HepG2 (cell line): ENCODE data around the gene EPS8L1. TPM values are rescaled to one million over a fixed set of nuclear protein-coding genes. Genes with fewer than 3 reads are reported as not detected.
A peak's percentile ranks its signal among the peaks of the same experiment; 100 is the strongest.

Source experiments
- CENPX ChIP-seq: sonication (generic); formaldehyde crosslinking; IDR thresholded peaks from 2 replicates; pipeline ENCODE4 v1.9.0; 2021; ENCODE audit warnings: mild to moderate bottlenecking, missing genetic modification reagents, moderate library complexity
- CSRNP1 ChIP-seq: sonication (generic); formaldehyde crosslinking; IDR thresholded peaks from 2 replicates; pipeline ENCODE4 v1.8.1; 2023; ENCODE audit warnings: mild to moderate bottlenecking, missing genetic modification reagents
- FOXM1 ChIP-seq: sonication (generic); formaldehyde crosslinking; IDR thresholded peaks from 2 replicates; pipeline ENCODE4 v1.5.0; 2020; ENCODE audit warnings: missing genetic modification reagents
- ISL2 ChIP-seq: sonication (generic); formaldehyde crosslinking; IDR thresholded peaks from 2 replicates; pipeline ENCODE4 v1.5.0; 2020; ENCODE audit warnings: missing genetic modification reagents
- KAT7 ChIP-seq: IDR thresholded peaks from 2 replicates; pipeline ENCODE4 v1.6.1; 2018; ENCODE audit warnings: borderline replicate concordance, missing compliant biosample characterization
- MEIS1 ChIP-seq: sonication (generic); formaldehyde crosslinking; IDR thresholded peaks from 2 replicates; pipeline ENCODE4 v1.9.0; 2021; ENCODE audit warnings: mild to moderate bottlenecking, missing genetic modification reagents, moderate library complexity, borderline replicate concordance
- MIXL1 ChIP-seq: IDR thresholded peaks from 2 replicates; pipeline ENCODE4 v1.6.1; 2016
- NR2F1 ChIP-seq, 2 experiments: fragments of 450-650 bp in 1 of 2; formaldehyde crosslinking in 1 of 2; IDR thresholded peaks; 2 replicates each; pipeline versions ENCODE4 v1.5.0 to v1.6.1; 2016 to 2020; ENCODE audit warnings: mild to moderate bottlenecking in 1 of 2, missing compliant biosample characterization in 1 of 2, missing genetic modification reagents in 1 of 2, moderate library complexity in 1 of 2
- PHF5A ChIP-seq: IDR thresholded peaks from one replicate; pipeline ENCODE4 v1.6.1; 2018; ENCODE audit warnings: low read depth, missing genetic modification reagents; ENCODE audit not compliant: unreplicated experiment
- RFXAP ChIP-seq: sonication (generic); formaldehyde crosslinking; IDR thresholded peaks from 2 replicates; pipeline ENCODE4 v1.4.0; 2020; ENCODE audit warnings: missing genetic modification reagents, borderline replicate concordance
- TARDBP ChIP-seq: sonication (generic); formaldehyde crosslinking; IDR thresholded peaks from 2 replicates; pipeline ENCODE4 v1.8.0; 2022; ENCODE audit warnings: mild to moderate bottlenecking, missing genetic modification reagents
- TIGD3 ChIP-seq: sonication (generic); formaldehyde crosslinking; IDR thresholded peaks from 2 replicates; pipeline ENCODE4 v1.5.1; 2020; ENCODE audit warnings: mild to moderate bottlenecking, missing genetic modification reagents, borderline replicate concordance
- ZBTB14 ChIP-seq: sonication (generic); formaldehyde crosslinking; IDR thresholded peaks from 2 replicates; pipeline ENCODE4 v1.4.0; 2020; ENCODE audit warnings: missing genetic modification reagents
- ZNF383 ChIP-seq: sonication (generic); formaldehyde crosslinking; IDR thresholded peaks from 2 replicates; pipeline ENCODE4 v1.4.0; 2020; ENCODE audit warnings: missing genetic modification reagents, mild to moderate bottlenecking, borderline replicate concordance
- ZNF501 ChIP-seq: sonication (generic); formaldehyde crosslinking; IDR thresholded peaks from 2 replicates; pipeline ENCODE4 v1.5.1; 2020; ENCODE audit warnings: mild to moderate bottlenecking, moderate library complexity, missing genetic modification reagents
- ZNF777 ChIP-seq: sonication (generic); formaldehyde crosslinking; IDR thresholded peaks from 2 replicates; pipeline ENCODE4 v1.4.0; 2020; ENCODE audit warnings: missing genetic modification reagents
- ZNF780A ChIP-seq: sonication (generic); formaldehyde crosslinking; IDR thresholded peaks from 2 replicates; pipeline ENCODE4 v1.8.0; 2022; ENCODE audit warnings: mild to moderate bottlenecking, missing genetic modification reagents, moderate library complexity
- ZSCAN31 ChIP-seq: sonication (generic); formaldehyde crosslinking; IDR thresholded peaks from 2 replicates; pipeline ENCODE4 v1.5.0; 2020; ENCODE audit warnings: low read depth, mild to moderate bottlenecking, missing genetic modification reagents
- polyA plus RNA-seq, 8 experiments: library from polyadenylated mRNA; depleted of rRNA in 3 of 8; stranded (reverse) in 7 of 8; unstranded in 1 of 8; fragments of >200 nt; fragmentation: Illumina TruSeq in 4 of 8; extraction: Trizol in 4 of 8; gene quantifications; 2 replicates each; pipeline versions ENCODE4 v1.2.1 to v1.2.3, GENCODE V29; 2011 to 2016; ENCODE audit warnings: low read depth in 4 of 8, missing spikeins in 1 of 8, mixed read lengths in 1 of 8; ENCODE audit not compliant: insufficient read depth in 1 of 8
- total RNA-seq, 5 experiments: library from RNA; depleted of rRNA; stranded (reverse); fragments of >200 nt; fragmentation: Illumina TruSeq; extraction: Trizol; gene quantifications; 2 replicates each; pipeline ENCODE4 v1.2.3, GENCODE V29; 2016; ENCODE audit warnings: low read depth in 1 of 5
- TF ChIP-seq, protein P1 (sequence below): sonication (generic); formaldehyde crosslinking; IDR thresholded peaks from 2 replicates; pipeline ENCODE4 v1.4.0; 2020; ENCODE audit warnings: missing genetic modification reagents

Gene EPS8L1
- total and polyA plus RNA-seq, 2 of the 13 experiments (the other 11 are each of a cell fraction or from before 2014, with no cell fraction given) = 3.0 to 6.3 TPM

DNA sequence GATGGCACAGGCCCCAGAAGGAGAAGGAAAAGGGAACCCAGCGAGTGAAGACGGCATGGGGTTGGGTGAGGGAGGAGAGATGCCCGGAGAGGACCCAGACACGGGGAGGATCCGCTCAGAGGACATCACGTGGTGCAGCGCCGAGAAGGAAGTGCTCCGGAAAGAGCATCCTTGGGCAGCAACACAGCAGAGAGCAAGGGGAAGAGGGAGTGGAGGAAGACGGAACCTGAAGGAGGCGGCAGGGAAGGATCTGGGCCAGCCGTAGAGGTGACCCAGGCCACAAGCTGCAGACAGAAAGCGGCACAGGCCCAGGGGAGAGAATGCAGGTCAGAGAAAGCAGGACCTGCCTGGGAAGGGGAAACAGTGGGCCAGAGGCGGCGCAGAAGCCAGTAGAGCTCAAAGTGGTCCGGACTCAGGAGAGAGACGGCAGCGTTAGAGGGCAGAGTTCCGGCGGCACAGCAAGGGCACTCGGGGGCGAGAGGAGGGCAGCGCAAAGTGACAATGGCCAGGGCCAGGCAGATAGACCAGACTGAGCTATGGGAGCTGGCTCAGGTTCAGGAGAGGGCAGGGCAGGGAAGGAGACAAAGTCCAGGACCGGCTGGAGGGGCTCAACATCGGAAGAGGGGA lies 40.7 kb downstream of the EPS8L1 start (continued):
- TF ChIP-seq, protein P1, sequence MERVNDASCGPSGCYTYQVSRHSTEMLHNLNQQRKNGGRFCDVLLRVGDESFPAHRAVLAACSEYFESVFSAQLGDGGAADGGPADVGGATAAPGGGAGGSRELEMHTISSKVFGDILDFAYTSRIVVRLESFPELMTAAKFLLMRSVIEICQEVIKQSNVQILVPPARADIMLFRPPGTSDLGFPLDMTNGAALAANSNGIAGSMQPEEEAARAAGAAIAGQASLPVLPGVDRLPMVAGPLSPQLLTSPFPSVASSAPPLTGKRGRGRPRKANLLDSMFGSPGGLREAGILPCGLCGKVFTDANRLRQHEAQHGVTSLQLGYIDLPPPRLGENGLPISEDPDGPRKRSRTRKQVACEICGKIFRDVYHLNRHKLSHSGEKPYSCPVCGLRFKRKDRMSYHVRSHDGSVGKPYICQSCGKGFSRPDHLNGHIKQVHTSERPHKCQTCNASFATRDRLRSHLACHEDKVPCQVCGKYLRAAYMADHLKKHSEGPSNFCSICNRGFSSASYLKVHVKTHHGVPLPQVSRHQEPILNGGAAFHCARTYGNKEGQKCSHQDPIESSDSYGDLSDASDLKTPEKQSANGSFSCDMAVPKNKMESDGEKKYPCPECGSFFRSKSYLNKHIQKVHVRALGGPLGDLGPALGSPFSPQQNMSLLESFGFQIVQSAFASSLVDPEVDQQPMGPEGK (CRISPR knock-in tag) = no peak
- TF ChIP-seq NR2F1 (CRISPR knock-in tag; IDR thresholded peaks at IDR 0.05) (no peak), ZNF777 (CRISPR knock-in tag) (0 out of 2 replicates have a peak, but pooled peaks have one; percentile 4), KAT7 (CRISPR knock-in tag) (0 out of 2 replicates have a peak, but pooled peaks have one; percentile 6), TIGD3 (CRISPR knock-in tag) (no peak), RFXAP (CRISPR knock-in tag) (no peak), ZNF780A (no peak), TARDBP (no peak), MIXL1 (CRISPR knock-in tag) (no peak), ZSCAN31 (CRISPR knock-in tag) (peak; percentile 52; the same call in 1 of the 2 replicates), ZNF383 (CRISPR knock-in tag) (peak; percentile 70; the same call in 1 of the 2 replicates), PHF5A (CRISPR knock-in tag) (no peak), FOXM1 (CRISPR knock-in tag) (no peak), ISL2 (CRISPR knock-in tag) (no peak), MEIS1 (peak; percentile 73; the same call in 1 of the 2 replicates), CSRNP1 (no peak), ZNF501 (CRISPR knock-in tag) (peak; percentile 31; the same call in 1 of the 2 replicates), CENPX (CRISPR knock-in tag) (no peak), ZBTB14 (no peak; the same call in 1 of the 2 replicates)
